K562 (cell line): ENCODE data around the gene VENTX.

Experiments
- MTA2 ChIP-seq: fragments of 450-650 bp; IDR thresholded peaks from 2 replicates; pipeline ENCODE4 v1.6.1; 2016; ENCODE audit warnings: low read depth
- RCOR1 ChIP-seq, 2 experiments: IDR thresholded peaks; 2 replicates each; pipeline ENCODE4 v1.6.1; 2012; ENCODE audit warnings: low read depth in 2 of 2, low read length in 2 of 2, borderline replicate concordance in 1 of 2, improper control_type of control experiment in 1 of 2
- ZNF274 ChIP-seq: IDR thresholded peaks from 2 replicates; pipeline ENCODE4 v1.6.1; 2011; ENCODE audit warnings: low read depth, mild to moderate bottlenecking, low read length, moderate library complexity, borderline replicate concordance

GRCh38 chr10:133263674-133264073, 26.0 kb downstream of the VENTX start:
- no peak for TF ChIP-seq RCOR1 (IDR thresholded peaks at IDR 0.05; ENCODE audit: borderline replicate concordance in 1 of 2, low read depth in 2 of 2, low read length in 2 of 2)
- TF ChIP-seq MTA2, result no peak
- TF ChIP-seq ZNF274, result no peak
